ENCODE results near the gene FEZ2.
A peak's percentile ranks its signal among the peaks of the same experiment; 100 is the strongest.

Gene FEZ2

GRCh38 chr2:36570416-36570815, 27.6 kb downstream of the FEZ2 start:
- no peak overlapping the region for H3K4me3 ChIP-seq (ENCODE audit: low read length)
- DNase-seq (ENCODE audit: low read depth), result no peak
- TF ChIP-seq CTCF (conservative IDR thresholded peaks at IDR 0.05; ENCODE audit: low read depth, low read length), result no peak

GRCh38 chr2:36569267-36569856, 28.6 kb downstream of the FEZ2 start:
- DNase-seq (ENCODE audit: low read depth), result peak; percentile 56
- TF ChIP-seq CTCF (conservative IDR thresholded peaks at IDR 0.05; ENCODE audit: low read depth, low read length), result no peak
- H3K4me3 ChIP-seq (ENCODE audit: low read length), result peak overlapping the region; percentile 35

- peak overlapping the region; percentile 35 for H3K4me3 ChIP-seq (ENCODE audit: low read length)
- no peak for DNase-seq (ENCODE audit: low read depth)
- TF ChIP-seq CTCF (conservative IDR thresholded peaks at IDR 0.05; ENCODE audit: low read depth, low read length), result no peak
These were observed 29.3 kb downstream of the FEZ2 start for GRCh38 chr2:36568516-36569246.

- no peak for TF ChIP-seq CTCF (conservative IDR thresholded peaks at IDR 0.05; ENCODE audit: low read depth, low read length)
- peak overlapping the region; percentile 35 for H3K4me3 ChIP-seq (ENCODE audit: low read length)
- DNase-seq (ENCODE audit: low read depth), result no peak
These were observed 30.1 kb downstream of the FEZ2 start for GRCh38 chr2:36567711-36568408.

- H3K4me3 ChIP-seq (ENCODE audit: low read length), result no peak overlapping the region
- no peak for DNase-seq (ENCODE audit: low read depth)
- TF ChIP-seq CTCF (conservative IDR thresholded peaks at IDR 0.05; ENCODE audit: low read depth, low read length), result no peak
These were observed 31.1 kb downstream of the FEZ2 start for GRCh38 chr2:36566887-36567286.

GRCh38 chr2:36565712-36566111, 32.3 kb downstream of the FEZ2 start:
- DNase-seq (ENCODE audit: low read depth), result no peak
- H3K4me3 ChIP-seq (ENCODE audit: low read length), result no peak overlapping the region
- TF ChIP-seq CTCF (conservative IDR thresholded peaks at IDR 0.05; ENCODE audit: low read depth, low read length), result no peak
